Uterus (tissue), 2 donors: ENCODE data around the gene SSTR4.

ENCODE experiments used
- POLR2A ChIP-seq, 2 donors: fragments of 450-650 bp; IDR thresholded peaks; one replicate each; pipeline ENCODE4 v1.6.1; 2016; ENCODE audit warnings: antibody characterized with exemption in 2 of 2, mild to moderate bottlenecking in 1 of 2, moderate library complexity in 1 of 2
- TF ChIP-seq, protein P1 (sequence below), 4 experiments: fragments of 200-600 bp in 2 of 4; fragments of 450-650 bp in 2 of 4; sonication (generic) in 2 of 4; IDR thresholded peaks; one replicate each; pipeline ENCODE4 v1.5.1; 2016 to 2019; ENCODE audit warnings: antibody characterized with exemption in 4 of 4, mild to moderate bottlenecking in 2 of 4, moderate library complexity in 1 of 4

DNA sequence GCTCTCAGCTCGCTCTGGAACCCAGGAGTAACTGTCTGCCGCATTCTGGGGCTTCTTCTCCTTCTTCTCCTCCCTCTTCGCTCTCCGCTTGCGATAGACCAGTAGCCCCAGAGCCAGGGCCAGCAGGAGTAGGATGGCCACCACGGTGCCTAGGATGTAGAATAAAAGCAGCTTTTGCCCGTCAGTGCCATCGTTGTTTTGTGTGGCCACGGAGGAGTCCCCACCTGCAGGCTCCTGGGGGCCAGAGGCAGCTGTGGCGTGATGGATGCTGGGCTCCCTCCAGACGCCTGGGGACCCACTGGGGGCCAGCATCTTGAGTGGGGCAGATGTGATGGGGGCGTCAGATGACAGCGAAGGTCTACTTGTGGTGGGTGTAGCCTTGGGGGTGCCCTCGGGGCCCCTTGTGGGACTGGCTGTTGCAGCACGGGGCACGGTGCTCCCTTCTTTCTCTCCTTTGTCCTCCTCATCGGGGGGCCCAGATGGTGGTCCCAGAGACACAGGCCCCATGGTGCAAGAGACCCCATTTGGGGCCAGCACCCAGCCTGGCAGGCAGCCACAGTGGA lies 49.3 kb downstream of the SSTR4 start:
- TF ChIP-seq, protein P1, sequence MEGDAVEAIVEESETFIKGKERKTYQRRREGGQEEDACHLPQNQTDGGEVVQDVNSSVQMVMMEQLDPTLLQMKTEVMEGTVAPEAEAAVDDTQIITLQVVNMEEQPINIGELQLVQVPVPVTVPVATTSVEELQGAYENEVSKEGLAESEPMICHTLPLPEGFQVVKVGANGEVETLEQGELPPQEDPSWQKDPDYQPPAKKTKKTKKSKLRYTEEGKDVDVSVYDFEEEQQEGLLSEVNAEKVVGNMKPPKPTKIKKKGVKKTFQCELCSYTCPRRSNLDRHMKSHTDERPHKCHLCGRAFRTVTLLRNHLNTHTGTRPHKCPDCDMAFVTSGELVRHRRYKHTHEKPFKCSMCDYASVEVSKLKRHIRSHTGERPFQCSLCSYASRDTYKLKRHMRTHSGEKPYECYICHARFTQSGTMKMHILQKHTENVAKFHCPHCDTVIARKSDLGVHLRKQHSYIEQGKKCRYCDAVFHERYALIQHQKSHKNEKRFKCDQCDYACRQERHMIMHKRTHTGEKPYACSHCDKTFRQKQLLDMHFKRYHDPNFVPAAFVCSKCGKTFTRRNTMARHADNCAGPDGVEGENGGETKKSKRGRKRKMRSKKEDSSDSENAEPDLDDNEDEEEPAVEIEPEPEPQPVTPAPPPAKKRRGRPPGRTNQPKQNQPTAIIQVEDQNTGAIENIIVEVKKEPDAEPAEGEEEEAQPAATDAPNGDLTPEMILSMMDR (IDR thresholded peaks at IDR 0.05) = no peak
- TF ChIP-seq POLR2A (IDR thresholded peaks at IDR 0.05) = no peak
